Vagina (tissue), 2 donors: ENCODE measurements around the gene CLRN3.

Experiments used
- CTCF ChIP-seq, 3 experiments: fragments of 450-650 bp in 2 of 3; fragments of 200-600 bp in 1 of 3; sonication (generic) in 1 of 3; IDR thresholded peaks; one replicate each; pipeline ENCODE4 v1.5.1; 2017 to 2019; ENCODE audit warnings: antibody characterized with exemption in 3 of 3, mild to moderate bottlenecking in 2 of 3, moderate library complexity in 2 of 3
- POLR2AphosphoS5 ChIP-seq, 2 donors: sonication (generic); formaldehyde crosslinking; IDR thresholded peaks; one replicate each; pipeline ENCODE4 v1.9.0; 2017; ENCODE audit warnings: antibody characterized with exemption in 2 of 2, mild to moderate bottlenecking in 2 of 2, low read depth in 1 of 2; ENCODE audit not compliant: insufficient read depth in 1 of 2

GRCh38 chr10:127899766-127900387, 7.1 kb upstream of the CLRN3 start:
- TF ChIP-seq CTCF (IDR thresholded peaks at IDR 0.05) (no peak), POLR2AphosphoS5 (IDR thresholded peaks at IDR 0.05; ENCODE audit: insufficient read depth in 1 of 2, low read depth in 1 of 2) (no peak)
